HG03064 (cell line): Measurements from ENCODE around the gene HOXA3.

Source experiments
- ATAC-seq: cut with Tn5 transposase; IDR thresholded peaks from one replicate; pipeline ENCODE4 v1.9.1; 2021; ENCODE audit warnings: low read depth; ENCODE audit not compliant: unreplicated experiment

HOXA3 gene

DNA sequence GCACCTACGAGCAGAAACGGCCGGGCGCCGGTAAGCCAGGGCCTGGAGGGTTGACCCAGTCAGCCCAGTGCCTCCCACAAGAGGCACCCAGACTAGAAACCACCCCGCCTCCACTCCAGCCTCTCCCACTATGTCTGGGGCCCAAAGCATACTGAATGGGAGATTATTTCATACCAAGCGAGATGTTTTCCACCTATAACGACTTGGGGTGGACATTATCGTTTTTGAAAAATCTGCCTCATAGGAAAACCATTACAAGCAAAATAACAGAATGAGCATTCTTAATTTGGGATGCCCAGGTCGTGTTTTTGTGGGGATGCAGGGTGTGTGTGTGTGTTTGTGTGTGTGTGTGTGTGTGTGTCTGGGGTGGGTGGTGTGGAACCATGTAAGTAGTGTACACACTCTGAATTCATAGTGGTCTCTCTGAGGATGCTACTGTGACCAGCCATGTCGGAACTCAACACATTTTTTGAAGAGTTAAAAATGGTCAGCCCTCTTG is 6.4 kb downstream of the HOXA3 start:
- no peak for ATAC-seq

DNA sequence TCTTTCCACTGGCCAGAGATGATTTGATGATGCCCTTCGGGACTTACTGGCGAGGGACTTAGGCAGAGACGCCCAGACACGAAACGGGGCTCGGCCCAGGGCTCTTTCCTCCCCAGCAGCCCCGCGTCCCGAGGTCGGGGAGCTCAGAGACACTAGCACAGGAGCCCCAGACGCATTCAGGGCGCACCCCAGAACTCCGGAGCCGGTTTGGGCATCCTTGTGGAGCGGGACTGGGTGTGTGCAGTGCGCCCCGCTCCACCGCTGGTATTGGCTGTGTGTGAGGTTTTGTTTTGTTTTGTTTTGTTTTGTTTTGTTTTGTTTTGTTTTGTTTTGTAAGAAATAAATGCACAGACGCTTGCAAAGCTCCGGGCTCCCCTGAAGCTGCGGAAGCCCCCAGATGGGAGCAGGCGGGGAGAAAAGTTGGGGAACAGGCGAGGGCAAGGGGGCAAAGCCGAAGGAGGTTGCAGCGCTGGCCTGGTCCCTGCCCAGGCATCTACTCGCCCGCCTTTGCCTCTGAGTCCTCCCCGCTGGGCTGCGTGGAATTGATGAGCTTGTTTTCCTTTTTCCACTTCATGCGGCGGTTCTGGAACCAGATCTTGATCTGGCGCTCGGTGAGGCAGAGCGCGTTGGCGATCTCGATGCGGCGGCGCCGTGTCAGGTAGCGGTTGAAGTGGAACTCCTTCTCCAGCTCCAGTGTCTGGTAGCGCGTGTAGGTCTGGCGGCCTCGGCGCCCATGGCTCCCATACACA is 7.0 kb downstream of the HOXA3 start:
- no peak for ATAC-seq

DNA sequence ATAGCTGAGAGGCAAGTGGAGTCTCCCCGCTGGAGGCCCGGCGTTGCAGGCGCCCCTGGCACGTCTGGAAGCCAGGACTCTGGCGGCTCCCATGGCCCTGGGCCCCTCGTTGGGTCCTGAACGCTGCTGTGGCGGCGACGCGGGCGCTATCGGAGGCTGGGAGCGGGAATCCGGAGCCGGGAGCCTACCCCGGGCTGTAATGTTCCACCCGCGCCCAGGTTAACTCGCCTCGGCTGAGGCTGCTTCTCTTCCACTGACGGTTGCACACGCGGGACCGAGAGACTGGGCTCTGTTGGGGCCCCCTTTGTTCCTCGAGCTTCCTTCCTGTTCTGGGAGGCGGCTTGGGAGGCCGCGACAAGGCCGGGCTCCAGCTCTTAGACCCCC is 7.6 kb downstream of the HOXA3 start:
- no peak for ATAC-seq

DNA sequence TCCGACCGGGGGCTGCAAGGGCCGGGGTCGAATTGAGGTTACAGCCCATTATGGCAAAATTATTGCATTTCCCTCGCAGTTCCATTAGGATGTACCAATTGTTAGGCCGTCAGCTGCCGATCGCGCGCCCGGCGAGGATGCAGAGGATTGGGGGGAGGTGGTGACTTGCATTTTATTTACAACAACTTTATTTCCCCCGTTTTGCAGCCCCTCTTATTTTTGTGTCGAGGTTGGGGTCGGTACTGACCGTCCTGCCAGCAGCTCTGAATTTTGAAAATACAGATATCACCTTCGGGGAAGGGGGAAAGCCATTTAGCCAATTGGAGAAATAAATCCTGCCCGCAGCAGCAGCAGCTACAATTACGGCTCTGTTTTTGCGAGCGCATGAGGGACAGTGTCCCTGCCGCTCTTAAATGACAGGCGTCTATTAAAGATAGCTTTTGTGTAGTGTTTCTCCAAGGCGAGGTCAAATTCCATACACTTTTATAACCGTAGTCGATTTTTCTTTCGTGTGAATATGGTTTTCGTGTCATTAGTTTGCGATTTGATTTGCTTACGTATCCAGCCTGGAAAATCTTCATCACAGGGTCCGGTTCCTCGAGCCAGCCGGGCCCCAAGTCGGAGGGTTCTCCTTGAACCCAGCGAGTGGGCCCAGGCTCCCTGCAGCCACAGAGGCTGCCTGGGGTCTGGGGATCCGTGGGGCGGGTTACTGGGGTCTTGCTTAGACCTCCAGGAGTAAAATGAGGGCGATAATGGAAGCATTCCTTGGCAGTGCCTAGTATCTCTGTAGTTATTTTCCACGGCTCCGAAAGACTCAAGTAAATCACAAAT is 8.2 kb downstream of the HOXA3 start:
- ATAC-seq = no peak

DNA sequence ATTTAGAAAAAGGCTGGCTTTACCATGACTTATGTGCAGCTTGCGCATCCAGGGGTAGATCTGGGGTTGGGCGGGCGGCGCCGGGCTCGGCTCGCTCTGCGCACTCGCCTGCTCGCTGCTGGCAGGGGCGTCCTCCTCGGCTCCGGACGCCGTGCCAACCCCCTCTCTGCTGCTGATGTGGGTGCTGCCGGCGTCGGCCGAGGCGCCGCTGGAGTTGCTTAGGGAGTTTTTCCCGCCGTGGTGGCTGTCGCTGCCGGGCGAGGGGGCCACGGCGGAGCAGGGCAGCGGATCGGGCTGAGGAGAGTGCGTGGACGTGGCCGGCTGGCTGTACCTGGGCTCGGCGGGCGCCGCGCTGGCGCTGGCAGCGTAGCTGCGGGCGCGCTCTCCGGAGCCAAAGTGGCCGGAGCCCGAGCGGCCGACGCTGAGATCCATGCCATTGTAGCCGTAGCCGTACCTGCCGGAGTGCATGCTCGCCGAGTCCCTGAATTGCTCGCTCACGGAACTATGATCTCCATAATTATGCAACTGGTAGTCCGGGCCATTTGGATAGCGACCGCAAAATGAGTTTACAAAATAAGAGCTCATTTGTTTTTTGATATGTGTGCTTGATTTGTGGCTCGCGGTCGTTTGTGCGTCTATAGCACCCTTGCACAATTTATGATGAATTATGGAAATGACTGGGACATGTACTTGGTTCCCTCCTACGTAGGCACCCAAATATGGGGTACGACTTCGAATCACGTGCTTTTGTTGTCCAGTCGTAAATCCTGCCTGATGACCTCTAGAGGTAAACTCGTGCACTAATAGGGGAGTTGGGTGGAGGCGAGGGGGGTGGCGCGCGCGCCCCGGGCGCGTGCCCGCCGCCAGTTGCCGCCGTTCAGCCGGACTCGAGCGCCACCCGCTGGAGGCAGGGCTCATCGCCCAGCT is 9.1 kb downstream of the HOXA3 start, which contains the start of gene HOXA5:
TSS of gene HOXA5 (minus strand) at position 659 of the 927 bp plus-strand sequence. CDS start at position 585, 74 bp downstream.
- no peak for ATAC-seq

DNA sequence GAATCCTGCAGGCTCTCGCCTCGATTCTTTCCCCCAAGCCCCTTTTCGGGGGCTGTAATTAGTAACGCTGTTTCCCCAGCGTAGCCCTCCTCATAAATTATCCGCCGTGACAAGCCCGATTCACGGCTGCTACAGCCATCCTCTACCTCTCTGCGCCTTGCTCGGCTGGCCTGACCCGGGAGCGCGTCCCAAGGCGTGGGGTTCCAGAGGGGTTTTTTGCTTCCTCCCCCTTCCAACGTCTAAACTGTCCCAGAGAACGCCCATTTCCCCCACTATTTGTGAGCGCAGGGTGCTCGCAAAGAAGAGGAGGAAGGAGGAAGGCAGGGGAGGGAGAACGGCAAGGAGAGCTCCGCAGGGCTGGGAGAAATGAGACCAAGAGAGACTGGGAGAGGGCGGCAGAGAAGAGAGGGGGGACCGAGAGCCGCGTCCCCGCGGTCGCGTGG is 9.8 kb downstream of the HOXA3 start:
- no peak for ATAC-seq

DNA sequence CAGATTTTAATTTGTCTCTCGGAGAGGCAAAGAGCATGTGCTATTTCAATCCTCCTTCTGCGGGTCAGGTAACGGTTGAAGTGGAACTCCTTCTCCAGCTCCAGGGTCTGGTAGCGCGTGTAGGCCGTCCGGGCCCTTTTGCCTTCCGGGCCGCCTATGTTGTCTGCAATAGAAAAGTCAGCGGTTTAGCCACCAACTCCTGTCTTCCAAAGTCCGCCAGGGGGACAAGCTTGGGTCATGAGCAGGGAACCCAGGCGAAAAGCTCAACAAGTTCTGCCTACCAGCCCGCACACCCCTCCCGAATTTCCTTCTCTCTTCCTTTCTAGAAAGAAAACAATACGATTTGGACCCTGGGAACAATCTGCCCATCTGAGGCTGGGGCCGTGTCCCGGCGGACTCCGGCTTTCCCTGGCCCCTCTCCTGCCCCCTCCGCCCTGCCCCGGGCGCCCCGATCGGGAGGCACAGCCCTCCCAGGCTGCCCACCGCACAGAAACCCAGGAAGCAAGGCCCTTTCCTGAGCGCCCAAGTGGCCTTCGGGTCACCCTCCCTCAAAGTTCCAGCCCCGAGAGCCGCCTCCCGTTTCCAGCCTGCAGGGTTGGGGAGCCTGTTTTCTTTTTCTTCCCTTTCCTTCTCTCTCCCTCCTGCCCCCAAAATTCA is 10.3 kb downstream of the HOXA3 start:
- ATAC-seq = no peak

DNA sequence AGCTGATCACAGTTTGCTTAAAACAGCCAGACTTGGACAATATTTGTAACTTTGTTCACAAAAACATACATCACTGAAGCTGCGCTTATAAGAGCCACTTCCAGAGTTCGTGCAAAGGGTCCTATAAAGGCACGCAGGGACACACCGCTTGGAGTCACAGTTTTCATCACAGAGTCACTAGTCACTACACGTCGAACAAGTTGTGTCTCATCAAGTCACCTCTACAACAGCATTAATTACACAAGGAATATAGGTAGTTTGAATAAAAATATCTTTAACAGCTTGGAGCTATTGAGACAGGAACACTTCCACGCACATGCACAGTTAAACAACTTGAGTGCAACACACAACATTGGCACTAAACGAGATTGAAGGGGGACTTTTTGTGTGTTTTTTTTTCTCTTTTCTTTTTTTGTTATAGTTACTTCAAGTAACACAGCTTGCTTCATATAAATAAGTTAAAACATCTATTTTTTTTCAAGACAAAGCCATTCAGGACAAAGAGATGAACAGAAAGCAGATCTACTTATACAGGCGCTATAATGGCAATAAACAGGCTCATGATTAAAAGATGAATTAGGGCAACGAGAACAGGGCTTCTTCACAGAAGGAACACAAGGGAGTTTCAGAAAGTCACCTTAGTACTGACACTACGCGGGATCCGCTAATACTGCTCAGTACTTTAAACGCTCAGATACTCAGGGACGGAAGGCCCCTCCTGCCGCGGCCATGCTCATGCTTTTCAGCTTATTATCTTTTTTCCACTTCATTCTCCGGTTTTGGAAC is 11.1 kb downstream of the HOXA3 start:
- no peak for ATAC-seq

DNA sequence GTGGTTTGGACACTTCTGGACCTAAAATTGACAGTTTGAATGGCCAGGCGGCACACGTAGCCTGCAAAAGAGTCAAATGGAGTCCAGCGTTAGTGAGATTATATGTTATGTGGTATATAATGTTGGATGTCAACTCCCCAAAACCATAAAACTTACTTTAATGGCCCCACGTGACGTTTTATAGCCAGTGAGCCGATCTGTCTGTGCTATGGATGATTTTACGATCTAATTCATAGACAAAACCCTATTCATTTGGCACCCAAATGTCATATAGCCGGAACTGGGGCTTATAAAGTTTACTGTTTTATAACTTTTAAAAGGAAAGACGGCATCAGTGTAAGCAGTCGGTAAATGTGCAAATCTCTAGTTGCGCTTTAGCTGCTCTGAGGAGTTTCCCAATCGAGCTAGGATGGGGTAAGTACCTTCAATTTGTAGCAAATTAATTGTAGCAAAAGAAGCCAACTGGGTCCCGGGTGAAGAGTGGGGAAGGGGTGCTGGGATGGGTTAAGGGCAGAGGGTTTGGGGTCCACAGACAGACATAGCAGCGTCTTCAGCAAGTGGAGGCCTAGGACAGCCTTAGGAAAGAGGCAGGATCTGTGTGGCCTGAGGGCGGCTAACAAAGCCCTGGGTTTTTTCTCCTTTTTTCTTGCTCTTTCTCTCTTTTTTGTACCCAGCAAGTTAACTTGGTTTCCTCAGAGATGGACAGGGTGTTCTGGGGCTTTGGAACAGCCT is 12.1 kb downstream of the HOXA3 start:
- no peak for ATAC-seq

DNA sequence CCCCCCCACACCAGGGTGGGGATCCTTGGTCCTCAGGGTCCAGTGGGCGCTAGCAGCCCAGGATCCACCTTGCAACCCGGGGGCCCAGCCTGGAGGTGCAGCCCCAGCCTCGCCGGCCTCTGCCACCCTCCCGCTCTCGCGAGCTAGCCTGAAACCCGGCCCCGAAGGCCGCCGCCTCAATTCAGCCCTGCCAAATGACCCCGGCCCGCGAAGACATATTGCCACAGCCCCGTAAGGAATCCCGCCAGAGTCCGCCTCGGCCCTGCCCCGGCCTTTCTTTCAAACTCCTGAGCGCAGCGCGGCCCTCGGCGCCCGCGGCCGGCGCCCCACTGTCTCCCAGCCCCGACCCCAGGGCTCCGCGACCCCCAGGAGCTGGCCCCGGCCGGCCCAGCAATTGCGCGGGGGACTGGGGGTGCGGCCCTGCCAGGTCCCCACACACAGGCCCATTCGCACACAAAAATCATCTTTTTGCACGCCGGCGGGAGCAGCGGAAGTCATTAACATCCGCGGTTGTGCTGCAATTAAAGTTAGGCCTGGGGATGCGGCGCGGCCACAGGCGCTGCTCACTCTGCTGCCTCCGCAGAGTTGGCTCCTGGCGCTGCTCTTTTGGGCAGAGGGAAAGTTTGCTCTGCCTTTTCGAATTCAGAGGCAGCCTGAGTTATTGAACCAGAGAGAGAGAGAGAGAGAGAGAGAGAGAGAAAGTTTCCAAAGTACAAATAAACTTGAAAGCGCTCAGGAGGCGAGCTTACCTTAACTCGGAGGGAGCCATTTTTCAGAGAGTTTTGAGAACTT is 12.9 kb downstream of the HOXA3 start:
- ATAC-seq = no peak

DNA sequence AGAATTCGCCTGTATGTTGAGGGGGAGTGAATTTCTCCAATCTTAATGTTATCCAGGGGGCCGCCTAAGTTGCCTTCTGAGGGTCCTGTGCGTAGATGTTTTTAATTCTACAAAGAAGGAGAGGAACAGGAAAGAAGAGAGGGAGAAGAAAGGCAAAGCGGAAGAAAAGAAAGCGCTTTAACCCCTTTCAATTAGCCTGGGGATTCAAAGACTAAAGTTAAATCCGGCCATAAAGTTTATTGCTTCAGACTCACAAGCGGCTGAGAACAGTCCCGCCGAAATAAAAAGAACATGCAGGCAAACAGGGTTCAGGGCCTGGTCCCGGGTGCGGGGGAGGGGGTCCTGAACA is 13.4 kb downstream of the HOXA3 start:
- ATAC-seq = no peak

DNA sequence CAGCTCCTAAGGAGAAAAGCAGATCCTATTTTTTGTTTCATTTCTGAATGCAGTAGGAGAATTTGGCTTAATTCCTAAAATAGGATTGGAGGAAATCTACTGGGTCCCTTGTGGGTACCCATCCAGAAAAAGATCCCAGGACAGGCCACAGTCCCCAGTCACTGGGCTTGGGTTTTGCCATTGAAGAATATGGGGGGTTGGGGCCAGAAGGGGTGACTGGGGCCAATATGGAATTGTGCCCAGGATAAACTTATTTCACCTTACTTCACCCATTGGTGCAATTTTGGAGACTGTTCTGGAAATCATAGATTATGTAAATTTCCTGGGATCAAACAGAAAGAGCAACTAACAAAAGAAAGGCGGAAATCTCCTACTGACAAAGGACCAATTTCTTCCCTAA is 13.9 kb downstream of the HOXA3 start:
- no peak for ATAC-seq

DNA sequence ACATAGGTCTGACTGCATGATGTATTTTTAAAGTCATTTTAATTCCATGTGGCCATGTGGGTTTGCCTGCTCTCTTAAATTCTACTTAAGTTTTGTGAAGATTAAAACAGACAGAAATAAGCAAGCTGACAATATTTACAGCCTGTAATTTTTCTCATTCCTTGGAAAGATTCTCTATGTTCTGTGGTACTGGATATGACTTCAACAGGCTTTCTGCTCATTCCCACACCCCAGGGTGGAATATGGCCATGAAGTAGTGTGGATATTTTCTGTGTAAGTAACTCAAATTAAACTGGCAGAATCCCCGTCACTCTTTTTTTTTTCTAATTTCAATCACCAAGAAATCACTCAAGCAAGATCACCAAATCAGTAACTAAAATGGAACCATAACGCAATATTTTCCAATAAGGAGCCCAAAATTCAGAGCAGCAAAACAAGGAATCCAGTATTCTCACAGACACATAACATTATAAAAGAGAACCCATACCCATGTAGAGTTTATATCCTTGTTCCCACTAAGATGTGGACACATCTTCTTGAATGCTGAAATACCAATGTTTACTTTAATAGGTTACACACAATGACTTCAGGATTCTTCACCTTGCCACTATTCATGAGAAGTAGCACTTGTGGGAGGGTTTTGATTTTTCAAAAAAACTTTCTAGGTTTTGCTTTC is 14.6 kb downstream of the HOXA3 start:
- no peak for ATAC-seq

DNA sequence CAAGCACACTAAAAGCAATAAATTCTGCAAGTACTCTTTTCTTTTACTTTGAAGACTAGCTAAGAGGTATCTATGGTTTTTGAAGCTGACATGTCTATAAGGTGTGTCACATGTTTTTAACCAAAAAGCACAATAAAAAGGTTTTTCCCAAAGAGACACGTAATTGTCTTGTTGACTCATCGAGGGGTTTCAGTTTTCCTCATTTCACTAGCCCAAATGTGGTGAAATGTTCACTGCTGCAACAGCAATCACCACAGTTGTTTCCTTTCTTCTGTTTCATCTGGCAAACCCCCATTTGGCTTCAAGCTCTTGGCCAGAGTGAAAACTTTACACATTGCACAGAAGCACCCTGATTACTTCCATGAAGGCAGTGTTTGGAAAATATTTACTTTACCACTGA is 18.0 kb downstream of the HOXA3 start:
- no peak for ATAC-seq

DNA sequence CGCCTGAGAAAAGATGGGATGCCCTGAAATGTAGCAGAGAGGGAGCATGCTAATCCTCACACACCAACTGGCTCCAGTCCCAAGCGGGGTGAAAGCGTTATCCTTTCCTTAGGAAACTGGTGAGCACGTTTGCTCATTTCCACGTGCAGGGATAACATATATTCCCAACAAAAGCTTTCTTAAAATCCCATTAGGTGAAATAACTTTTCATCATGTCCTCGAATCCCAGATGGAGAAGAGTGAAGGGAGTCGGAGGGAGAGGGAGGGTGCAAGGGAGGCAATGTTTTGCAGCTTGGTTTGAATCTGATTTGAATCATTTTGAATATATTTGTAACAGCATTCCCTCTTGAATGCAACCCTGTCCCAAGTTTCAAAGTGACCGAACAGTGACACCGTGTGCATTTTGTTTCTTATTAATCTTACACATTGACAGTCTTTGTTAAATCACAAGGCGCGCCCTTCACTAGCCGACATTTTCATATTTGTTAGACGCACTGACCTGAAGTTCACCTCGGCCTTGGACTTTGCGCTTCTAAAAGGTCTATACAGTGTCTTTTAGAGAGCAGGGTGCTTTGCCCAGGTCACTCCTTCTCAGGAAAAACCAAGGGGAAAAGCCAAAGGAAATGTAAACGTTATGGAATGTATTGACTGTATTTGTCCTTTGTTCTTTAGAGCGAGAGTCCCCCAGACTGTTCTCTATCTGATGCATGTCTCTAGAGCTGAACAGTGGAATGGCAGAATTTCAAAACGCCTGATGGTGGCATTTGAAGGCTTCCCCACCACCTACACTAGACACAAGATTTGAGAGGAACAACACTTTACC is 18.8 kb downstream of the HOXA3 start:
- ATAC-seq = no peak

DNA sequence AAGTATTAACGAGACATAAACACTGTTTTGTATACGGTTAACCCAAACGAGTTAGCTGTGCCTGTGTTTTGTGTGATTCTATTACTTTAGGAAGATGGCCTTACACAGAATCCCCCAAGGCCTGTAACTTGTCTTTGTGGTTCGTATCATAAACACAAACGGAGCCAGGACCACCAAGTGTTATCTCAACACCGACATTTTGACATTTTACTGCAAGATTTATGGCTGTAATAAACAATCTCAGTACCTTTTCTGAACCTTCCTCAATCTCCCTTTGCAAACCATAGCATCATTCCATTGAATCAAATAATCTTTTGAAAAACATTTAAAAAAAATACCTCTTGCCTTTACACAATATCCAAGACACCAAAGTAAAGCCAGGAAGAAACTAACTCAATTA is 19.4 kb downstream of the HOXA3 start:
- ATAC-seq = no peak

DNA sequence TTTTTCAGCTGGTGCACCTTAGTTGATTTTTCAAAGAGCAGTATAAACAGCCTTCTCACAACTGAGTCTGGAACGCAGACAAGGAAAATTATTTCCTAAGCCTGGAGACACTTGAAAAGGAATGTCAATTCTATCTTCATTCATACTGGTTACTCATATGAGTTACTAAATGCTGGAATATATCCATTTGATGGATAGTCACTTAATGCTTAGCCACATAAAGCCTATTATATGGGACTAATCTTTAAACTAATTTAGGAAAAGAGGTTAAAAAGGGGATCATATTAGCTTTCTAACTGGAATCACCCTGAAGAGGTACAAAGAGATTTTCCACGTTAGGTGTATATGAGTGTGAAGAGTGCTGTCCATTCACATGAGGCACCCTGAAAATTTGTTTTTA is 20.2 kb downstream of the HOXA3 start:
- no peak for ATAC-seq
